Measurements from ENCODE around the gene SDHB.

The SDHB gene

GRCh38 chr1:17011092-17011438 lies 42.8 kb downstream of the SDHB start:
- DNase-seq: no peak

- DNase-seq: peak; percentile 6
These were observed 44.1 kb downstream of the SDHB start for GRCh38 chr1:17009706-17010105.

- no peak for DNase-seq
These were observed 45.5 kb downstream of the SDHB start for GRCh38 chr1:17008208-17008855.

GRCh38 chr1:17007121-17007520 lies 46.7 kb downstream of the SDHB start:
- DNase-seq: no peak

- DNase-seq: no peak
These were observed 48.5 kb downstream of the SDHB start for GRCh38 chr1:17005365-17005740.

GRCh38 chr1:17004466-17005364 lies 49.1 kb downstream of the SDHB start:
- DNase-seq: no peak

- no peak for DNase-seq
These were observed 51.3 kb downstream of the SDHB start for GRCh38 chr1:17002524-17002902.

GRCh38 chr1:17001760-17002523 lies 51.9 kb downstream of the SDHB start:
- DNase-seq: no peak

GRCh38 chr1:16999863-17000262 lies 54.0 kb downstream of the SDHB start:
- no peak for DNase-seq

GRCh38 chr1:16998589-16998988 lies 55.2 kb downstream of the SDHB start:
- no peak for DNase-seq

GRCh38 chr1:16996845-16997244 lies 57.0 kb downstream of the SDHB start:
- DNase-seq: no peak

GRCh38 chr1:16993521-16994038 lies 60.3 kb downstream of the SDHB start:
- no peak for DNase-seq

- DNase-seq: no peak
These were observed 61.2 kb downstream of the SDHB start for GRCh38 chr1:16992675-16993074.

- no peak for DNase-seq
These were observed 61.7 kb downstream of the SDHB start for GRCh38 chr1:16992102-16992501.

GRCh38 chr1:16991571-16991970 lies 62.3 kb downstream of the SDHB start:
- no peak for DNase-seq

- DNase-seq: no peak
These were observed 64.0 kb downstream of the SDHB start for GRCh38 chr1:16989676-16990391.

- DNase-seq: no peak
These were observed 65.6 kb downstream of the SDHB start for GRCh38 chr1:16988210-16988609.

GRCh38 chr1:16986962-16987361 lies 66.9 kb downstream of the SDHB start:
- no peak for DNase-seq

GRCh38 chr1:16986560-16986959 lies 67.3 kb downstream of the SDHB start:
- no peak for DNase-seq

GRCh38 chr1:16986113-16986512 lies 67.7 kb downstream of the SDHB start:
- DNase-seq: no peak

- no peak for DNase-seq
These were observed 69.1 kb downstream of the SDHB start for GRCh38 chr1:16984717-16985116.

- DNase-seq: no peak
These were observed 70.2 kb downstream of the SDHB start for GRCh38 chr1:16983649-16984048.

- no peak for DNase-seq
These were observed 70.9 kb downstream of the SDHB start for GRCh38 chr1:16982902-16983301.

Measured in NCI-H2171 treated with DMSO at 0.1 percent for 48 hours (cell line).